ENCODE results near the gene PRPF19.
A peak's percentile ranks its signal among the peaks of the same experiment; 100 is the strongest.

PRPF19 gene

DNA sequence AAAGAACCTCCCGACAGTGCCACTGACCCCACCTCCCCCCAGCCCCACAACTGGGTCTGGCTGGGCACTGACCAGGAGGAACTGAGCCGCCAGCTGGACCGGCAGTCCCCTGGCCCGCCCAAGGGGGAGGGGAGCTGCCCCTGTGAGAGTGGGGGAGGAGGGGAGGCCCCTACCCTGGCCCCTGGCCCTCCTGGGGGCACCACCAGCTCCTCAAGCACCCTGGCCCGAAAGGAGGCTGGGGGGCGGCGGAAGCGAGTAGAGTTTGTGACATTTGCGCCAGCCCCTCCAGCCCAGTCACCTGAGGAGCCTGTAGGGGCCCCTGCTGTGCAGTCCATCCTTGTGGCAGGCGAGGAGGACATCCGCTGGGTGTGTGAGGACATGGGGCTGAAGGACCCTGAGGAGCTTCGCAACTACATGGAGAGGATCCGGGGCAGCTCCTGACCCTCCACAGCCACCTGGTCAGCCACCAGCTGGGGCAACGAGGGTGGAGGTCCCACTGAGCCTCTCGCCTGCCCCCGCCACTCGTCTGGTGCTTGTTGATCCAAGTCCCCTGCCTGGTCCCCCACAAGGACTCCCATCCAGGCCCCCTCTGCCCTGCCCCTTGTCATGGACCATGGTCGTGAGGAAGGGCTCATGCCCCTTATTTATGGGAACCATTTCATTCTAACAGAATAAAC, 30.2 kb upstream of the PRPF19 start:
- DNase-seq (ENCODE audit: low read depth), result no peak
- H3K4me1 ChIP-seq (ENCODE audit: control insufficient read depth, insufficient read depth, low read length), result peaks cover 4% of the 10 kb centered on the region
- H3K27me3 ChIP-seq (replicated peaks; ENCODE audit: control insufficient read depth, insufficient read depth, low read length), result no peaks in the 10 kb centered on the region
- no peaks in the 10 kb centered on the region for H3K9me3 ChIP-seq (ENCODE audit: control insufficient read depth, low read length)
- no peak overlapping the region for H3K9ac ChIP-seq (ENCODE audit: low read length)
- peaks cover 4% of the 10 kb centered on the region for H3K36me3 ChIP-seq (ENCODE audit: control insufficient read depth, insufficient read depth, low read length, severe bottlenecking)
- no peak overlapping the region for H3K4me3 ChIP-seq (ENCODE audit: low read length)

DNA sequence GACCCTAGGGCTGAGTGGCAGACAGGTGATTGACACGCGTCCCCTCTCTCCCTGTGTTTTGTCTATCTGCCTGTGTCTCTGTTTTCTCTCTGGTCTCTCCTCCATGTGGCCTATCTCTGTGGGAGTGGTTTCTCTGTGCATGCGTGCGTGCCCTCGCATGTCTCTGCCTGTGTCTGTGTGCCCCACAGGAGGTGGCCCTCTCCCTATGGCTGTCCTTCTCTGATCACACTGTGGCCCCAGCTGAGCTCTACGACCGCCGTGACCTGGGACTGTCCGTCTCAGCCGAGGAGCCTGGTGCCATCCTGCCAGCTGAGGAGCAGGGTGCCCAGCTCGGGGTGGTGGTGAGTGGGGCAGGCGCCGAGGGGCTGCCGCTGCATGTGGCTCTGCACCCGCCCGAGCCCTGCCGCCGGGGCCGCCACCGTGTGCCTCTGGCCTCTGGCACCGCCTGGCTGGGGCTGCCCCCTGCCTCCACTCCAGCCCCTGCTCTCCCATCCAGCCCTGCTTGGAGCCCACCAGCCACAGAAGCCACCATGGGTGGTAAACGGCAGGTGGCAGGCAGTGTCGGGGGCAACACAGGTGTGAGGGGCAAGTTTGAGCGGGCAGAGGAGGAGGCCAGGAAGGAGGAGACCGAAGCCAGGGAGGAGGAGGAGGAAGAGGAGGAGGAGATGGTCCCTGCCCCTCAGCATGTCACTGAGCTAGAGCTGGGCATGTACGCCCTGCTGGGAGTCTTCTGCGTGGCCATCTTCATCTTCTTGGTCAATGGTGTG, 29.5 kb upstream of the PRPF19 start:
- Histone ChIP-seq H3K4me3 (ENCODE audit: low read length) (no peak overlapping the region), H3K4me1 (ENCODE audit: control insufficient read depth, insufficient read depth, low read length) (peaks cover 4% of the 10 kb centered on the region), H3K9ac (ENCODE audit: low read length) (no peak overlapping the region), H3K36me3 (ENCODE audit: control insufficient read depth, insufficient read depth, low read length, severe bottlenecking) (no peaks in the 10 kb centered on the region), H3K9me3 (ENCODE audit: control insufficient read depth, low read length) (no peaks in the 10 kb centered on the region), H3K27me3 (replicated peaks; ENCODE audit: control insufficient read depth, insufficient read depth, low read length) (no peaks in the 10 kb centered on the region)
- no peak for DNase-seq (ENCODE audit: low read depth)

DNA sequence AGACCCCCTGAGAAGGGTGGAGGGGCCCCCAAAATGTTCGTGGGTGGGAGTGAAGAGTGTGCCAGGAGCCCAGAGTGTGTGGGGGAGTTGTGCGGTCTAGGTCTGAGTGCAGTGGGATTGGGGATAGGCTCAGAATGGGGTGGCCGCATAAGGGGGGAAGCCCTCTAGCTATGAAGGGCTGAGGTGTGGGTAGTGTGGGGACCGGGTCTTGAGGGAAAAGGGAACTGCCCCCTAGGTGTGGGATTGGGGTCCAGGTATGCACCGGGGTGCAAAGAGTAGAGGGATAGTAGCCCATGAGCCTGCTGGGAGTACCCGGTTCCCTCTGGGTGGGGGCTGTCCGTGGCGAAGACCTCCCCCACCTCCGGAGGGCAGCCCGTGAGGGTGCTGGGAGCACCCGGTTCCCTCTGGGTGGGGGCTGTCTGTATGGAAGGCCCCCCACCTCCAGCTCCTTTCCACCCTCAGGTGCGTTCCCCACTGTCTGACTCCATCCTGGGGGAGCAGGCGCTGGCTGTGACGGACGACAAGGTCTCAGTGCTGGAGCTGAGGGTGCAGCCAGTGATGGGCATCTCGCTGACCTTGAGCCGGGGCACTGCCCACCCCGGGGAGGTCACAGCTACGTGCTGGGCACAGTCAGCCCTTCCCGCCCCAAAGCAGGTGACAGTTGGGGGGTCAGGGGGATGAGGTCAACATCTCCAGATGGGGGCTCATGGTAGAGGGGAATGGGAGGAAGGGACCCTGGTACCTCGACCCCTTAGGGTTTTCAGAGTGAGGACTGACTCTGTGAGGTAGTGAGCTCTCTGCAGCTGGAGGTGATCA, 28.6 kb upstream of the PRPF19 start:
- DNase-seq (ENCODE audit: low read depth), result no peak
- Histone ChIP-seq H3K9ac (ENCODE audit: low read length) (no peak overlapping the region), H3K9me3 (ENCODE audit: control insufficient read depth, low read length) (no peaks in the 10 kb centered on the region), H3K4me3 (ENCODE audit: low read length) (no peak overlapping the region), H3K27me3 (replicated peaks; ENCODE audit: control insufficient read depth, insufficient read depth, low read length) (peaks cover 3% of the 10 kb centered on the region), H3K36me3 (ENCODE audit: control insufficient read depth, insufficient read depth, low read length, severe bottlenecking) (no peaks in the 10 kb centered on the region), H3K4me1 (ENCODE audit: control insufficient read depth, insufficient read depth, low read length) (peaks cover 4% of the 10 kb centered on the region)

DNA sequence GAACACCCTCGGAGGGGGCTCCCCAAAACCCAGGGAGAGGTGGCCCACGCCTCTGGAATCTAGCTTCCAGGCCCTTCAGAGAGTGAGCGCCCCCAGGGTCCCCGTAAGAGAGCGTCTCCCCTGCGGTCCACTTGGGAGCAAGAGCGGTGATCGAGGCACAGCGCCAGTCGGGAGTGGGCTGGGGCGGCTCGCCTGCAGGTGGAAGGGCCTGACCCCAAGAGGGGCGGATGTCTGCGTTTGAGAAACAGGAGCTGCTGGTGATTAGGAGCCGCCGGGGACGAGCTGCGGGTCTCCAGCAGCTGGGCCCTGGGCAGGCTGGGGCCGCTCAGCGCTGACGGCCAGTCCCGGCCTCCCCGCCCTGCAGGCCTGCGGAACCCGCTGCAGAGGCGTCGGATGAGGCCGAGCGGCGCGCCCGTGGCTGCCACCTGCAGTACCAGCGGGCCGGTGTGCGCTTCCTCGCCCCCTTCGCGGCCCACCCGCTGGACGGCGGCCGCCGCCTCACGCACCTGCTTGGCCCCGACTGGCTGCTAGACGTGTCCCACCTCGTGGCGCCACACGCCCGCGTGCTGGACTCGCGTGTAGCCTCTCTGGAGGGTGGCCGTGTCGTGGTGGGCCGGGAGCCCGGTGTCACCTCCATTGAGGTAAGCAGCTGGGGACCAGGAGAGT, 27.9 kb upstream of the PRPF19 start:
- Histone ChIP-seq H3K4me3 (ENCODE audit: low read length) (no peak overlapping the region), H3K9ac (ENCODE audit: low read length) (no peak overlapping the region), H3K9me3 (ENCODE audit: control insufficient read depth, low read length) (no peaks in the 10 kb centered on the region), H3K27me3 (replicated peaks; ENCODE audit: control insufficient read depth, insufficient read depth, low read length) (peaks cover 11% of the 10 kb centered on the region), H3K36me3 (ENCODE audit: control insufficient read depth, insufficient read depth, low read length, severe bottlenecking) (no peaks in the 10 kb centered on the region), H3K4me1 (ENCODE audit: control insufficient read depth, insufficient read depth, low read length) (peaks cover 4% of the 10 kb centered on the region)
- DNase-seq (ENCODE audit: low read depth), result no peak

DNA sequence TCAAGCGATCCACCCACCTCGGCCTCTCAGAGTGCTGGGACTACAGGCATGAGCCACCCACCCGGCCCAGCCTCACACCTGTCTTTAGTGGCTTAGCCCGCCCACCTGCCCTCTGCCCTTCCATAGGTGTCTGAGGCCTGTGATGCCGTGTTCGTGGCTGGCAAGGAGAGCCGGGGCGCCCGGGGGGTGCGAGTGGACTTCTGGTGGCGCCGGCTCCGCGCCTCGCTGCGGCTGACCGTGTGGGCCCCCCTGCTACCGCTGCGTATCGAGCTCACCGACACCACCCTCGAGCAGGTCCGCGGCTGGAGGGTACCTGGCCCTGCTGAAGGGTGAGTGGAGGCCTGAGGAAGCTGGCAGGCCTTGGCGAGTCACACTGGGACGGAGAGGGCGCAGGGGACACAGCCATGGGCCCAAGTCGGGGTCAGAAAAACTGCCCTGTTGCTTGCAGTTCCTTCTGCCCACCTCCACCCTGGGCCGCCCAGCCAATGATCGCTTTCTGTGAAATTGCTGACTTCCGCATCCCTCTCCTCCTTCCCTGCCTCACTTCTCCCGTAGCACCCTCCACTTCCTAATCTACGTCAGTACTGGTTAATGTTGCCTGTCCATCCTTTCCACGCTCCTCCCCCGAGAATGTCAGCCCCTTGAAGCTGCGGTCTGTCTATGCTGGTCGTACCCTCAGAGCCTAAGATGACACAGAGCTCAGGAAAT, 27.2 kb upstream of the PRPF19 start:
- Histone ChIP-seq H3K9me3 (ENCODE audit: control insufficient read depth, low read length) (no peaks in the 10 kb centered on the region), H3K27me3 (replicated peaks; ENCODE audit: control insufficient read depth, insufficient read depth, low read length) (peaks cover 13% of the 10 kb centered on the region), H3K9ac (ENCODE audit: low read length) (no peak overlapping the region), H3K4me1 (ENCODE audit: control insufficient read depth, insufficient read depth, low read length) (peaks cover 4% of the 10 kb centered on the region), H3K4me3 (ENCODE audit: low read length) (no peak overlapping the region), H3K36me3 (ENCODE audit: control insufficient read depth, insufficient read depth, low read length, severe bottlenecking) (no peaks in the 10 kb centered on the region)
- DNase-seq (ENCODE audit: low read depth), result no peak

DNA sequence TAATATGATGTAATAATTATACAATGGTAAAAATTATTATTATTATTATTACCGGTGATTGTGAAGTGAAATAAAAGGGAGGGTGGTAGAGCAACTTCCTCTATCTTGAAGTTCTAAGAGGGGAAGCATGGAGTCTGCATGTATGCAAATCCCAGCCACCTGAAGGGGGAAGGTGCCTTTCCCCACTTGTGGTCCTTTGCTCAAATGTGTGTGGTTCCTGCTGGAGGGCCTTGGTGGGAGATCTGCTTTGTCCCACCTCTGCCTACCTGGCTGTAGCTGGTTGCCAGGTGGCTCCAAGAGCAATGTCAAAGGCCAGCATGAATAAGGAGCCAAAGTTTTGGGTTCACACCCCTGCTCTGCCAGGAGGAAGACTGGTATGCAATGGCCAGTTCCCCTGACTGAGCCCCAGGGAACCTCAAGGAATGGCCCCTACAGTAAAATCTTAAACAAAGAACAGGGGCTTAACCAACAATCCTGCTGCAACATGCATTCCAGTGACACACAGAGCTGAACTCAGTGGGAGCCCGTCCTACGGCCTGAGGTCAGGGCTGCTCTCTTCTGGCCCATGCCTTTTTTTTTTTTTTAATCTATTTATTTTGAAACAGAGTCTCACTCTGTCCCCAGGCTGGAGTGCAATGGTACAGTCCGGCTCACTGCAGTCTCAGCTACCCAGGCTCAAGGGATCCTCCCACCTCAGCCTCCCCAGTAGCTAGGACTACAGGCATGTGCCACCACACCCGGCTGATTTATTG, 26.4 kb upstream of the PRPF19 start:
- H3K4me3 ChIP-seq (ENCODE audit: low read length), result no peak overlapping the region
- peak; percentile 27 for DNase-seq (ENCODE audit: low read depth)
- peaks cover 13% of the 10 kb centered on the region for H3K27me3 ChIP-seq (replicated peaks; ENCODE audit: control insufficient read depth, insufficient read depth, low read length)
- H3K4me1 ChIP-seq (ENCODE audit: control insufficient read depth, insufficient read depth, low read length), result peaks cover 4% of the 10 kb centered on the region
- H3K36me3 ChIP-seq (ENCODE audit: control insufficient read depth, insufficient read depth, low read length, severe bottlenecking), result no peaks in the 10 kb centered on the region
- H3K9me3 ChIP-seq (ENCODE audit: control insufficient read depth, low read length), result no peaks in the 10 kb centered on the region
- no peak overlapping the region for H3K9ac ChIP-seq (ENCODE audit: low read length)

DNA sequence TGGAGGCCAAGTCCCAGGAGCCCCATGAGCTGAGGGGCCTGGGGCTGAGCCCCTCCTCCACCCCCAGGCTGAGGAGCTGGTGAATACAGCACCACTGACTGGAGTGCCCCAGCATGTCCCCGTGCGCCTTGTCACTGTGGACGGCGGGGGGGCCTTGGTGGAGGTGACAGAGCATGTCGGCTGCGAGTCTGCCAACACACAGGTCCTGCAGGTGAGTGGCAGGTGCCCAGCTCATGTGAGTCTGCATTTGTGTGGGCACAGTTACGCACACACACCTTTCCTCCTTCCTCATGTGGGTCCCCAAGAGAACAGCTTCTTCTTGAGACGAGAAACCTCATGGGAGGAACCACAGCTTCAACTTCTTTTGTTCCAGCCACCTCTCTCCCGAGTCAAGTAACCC, 25.5 kb upstream of the PRPF19 start:
- peaks cover 4% of the 10 kb centered on the region for H3K4me1 ChIP-seq (ENCODE audit: control insufficient read depth, insufficient read depth, low read length)
- DNase-seq (ENCODE audit: low read depth), result no peak
- no peaks in the 10 kb centered on the region for H3K36me3 ChIP-seq (ENCODE audit: control insufficient read depth, insufficient read depth, low read length, severe bottlenecking)
- peaks cover 13% of the 10 kb centered on the region for H3K27me3 ChIP-seq (replicated peaks; ENCODE audit: control insufficient read depth, insufficient read depth, low read length)
- H3K4me3 ChIP-seq (ENCODE audit: low read length), result no peak overlapping the region
- no peaks in the 10 kb centered on the region for H3K9me3 ChIP-seq (ENCODE audit: control insufficient read depth, low read length)
- H3K9ac ChIP-seq (ENCODE audit: low read length), result no peak overlapping the region

DNA sequence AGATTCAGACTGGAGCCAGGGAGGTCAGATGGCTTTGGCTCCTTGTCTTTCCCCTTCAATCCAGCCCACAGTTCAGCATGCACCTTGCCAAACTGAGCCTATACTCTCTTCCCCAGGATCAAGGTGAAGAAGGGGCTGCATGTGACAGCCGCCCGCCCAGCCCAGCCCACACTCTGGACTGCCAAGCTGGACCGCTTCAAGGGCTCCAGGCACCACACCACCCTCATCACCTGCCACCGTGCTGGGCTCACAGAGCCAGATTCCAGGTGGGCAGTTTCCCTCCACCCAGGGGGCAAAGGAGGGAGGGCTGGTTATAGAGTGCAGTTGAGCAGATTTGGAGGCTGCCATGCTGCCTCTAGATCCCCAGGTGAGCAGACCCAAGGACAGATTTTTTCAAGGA, 24.0 kb upstream of the PRPF19 start:
- H3K9ac ChIP-seq (ENCODE audit: low read length), result no peak overlapping the region
- H3K4me1 ChIP-seq (ENCODE audit: control insufficient read depth, insufficient read depth, low read length), result peaks cover 4% of the 10 kb centered on the region
- no peaks in the 10 kb centered on the region for H3K36me3 ChIP-seq (ENCODE audit: control insufficient read depth, insufficient read depth, low read length, severe bottlenecking)
- peaks cover 15% of the 10 kb centered on the region for H3K27me3 ChIP-seq (replicated peaks; ENCODE audit: control insufficient read depth, insufficient read depth, low read length)
- no peak for DNase-seq (ENCODE audit: low read depth)
- H3K9me3 ChIP-seq (ENCODE audit: control insufficient read depth, low read length), result no peaks in the 10 kb centered on the region
- no peak overlapping the region for H3K4me3 ChIP-seq (ENCODE audit: low read length)

DNA sequence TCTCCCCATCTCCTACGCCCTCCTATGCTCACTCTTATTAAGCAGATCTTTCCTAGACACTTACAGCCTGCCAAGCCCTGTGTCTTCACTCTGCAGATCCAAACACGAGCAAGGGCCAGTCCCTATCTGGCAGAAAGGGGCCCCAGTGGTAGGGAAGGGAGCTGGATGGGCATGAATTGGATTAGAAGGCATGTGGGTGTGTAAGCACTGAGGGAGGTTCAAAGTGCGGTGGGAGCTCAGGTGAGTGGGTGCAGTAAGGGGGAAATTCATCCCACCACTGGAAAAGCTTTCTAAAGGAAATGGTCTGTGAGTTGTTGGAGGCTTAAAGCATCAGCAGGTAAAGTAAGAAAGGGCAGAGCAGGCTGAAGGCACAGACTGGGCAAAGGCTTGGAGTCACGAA, 23.4 kb upstream of the PRPF19 start:
- H3K27me3 ChIP-seq (replicated peaks; ENCODE audit: control insufficient read depth, insufficient read depth, low read length), result peaks cover 21% of the 10 kb centered on the region
- no peak for DNase-seq (ENCODE audit: low read depth)
- peaks cover 5% of the 10 kb centered on the region for H3K4me1 ChIP-seq (ENCODE audit: control insufficient read depth, insufficient read depth, low read length)
- no peak overlapping the region for H3K9ac ChIP-seq (ENCODE audit: low read length)
- H3K4me3 ChIP-seq (ENCODE audit: low read length), result no peak overlapping the region
- no peaks in the 10 kb centered on the region for H3K9me3 ChIP-seq (ENCODE audit: control insufficient read depth, low read length)
- H3K36me3 ChIP-seq (ENCODE audit: control insufficient read depth, insufficient read depth, low read length, severe bottlenecking), result no peaks in the 10 kb centered on the region

DNA sequence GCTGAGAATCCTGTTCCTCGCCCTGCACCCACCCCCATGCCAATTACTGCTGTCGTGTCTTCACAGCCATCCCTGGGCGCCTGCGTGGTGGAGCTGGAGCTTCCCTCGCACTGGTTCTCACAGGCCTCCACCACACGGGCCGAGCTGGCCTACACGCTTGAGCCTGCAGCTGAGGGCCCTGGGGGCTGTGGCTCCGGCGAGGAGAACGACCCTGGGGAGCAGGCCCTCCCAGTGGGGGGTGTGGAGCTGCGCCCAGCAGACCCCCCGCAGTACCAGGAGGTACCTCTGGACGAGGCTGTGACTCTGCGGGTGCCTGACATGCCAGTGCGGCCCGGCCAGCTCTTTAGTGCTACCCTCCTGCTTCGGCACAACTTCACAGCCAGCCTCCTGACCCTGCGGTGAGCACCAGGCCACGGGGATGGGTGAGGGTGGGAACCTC, 22.2 kb upstream of the PRPF19 start:
- Histone ChIP-seq H3K36me3 (ENCODE audit: control insufficient read depth, insufficient read depth, low read length, severe bottlenecking) (no peaks in the 10 kb centered on the region), H3K9ac (ENCODE audit: low read length) (no peak overlapping the region), H3K4me3 (ENCODE audit: low read length) (no peak overlapping the region), H3K27me3 (replicated peaks; ENCODE audit: control insufficient read depth, insufficient read depth, low read length) (peaks cover 23% of the 10 kb centered on the region), H3K4me1 (ENCODE audit: control insufficient read depth, insufficient read depth, low read length) (peaks cover 13% of the 10 kb centered on the region), H3K9me3 (ENCODE audit: control insufficient read depth, low read length) (no peaks in the 10 kb centered on the region)
- DNase-seq (ENCODE audit: low read depth), result no peak

All from adipocyte (in vitro differentiated cells).